HEK293 (cell line): ENCODE measurements around the gene SGSM2.

Experiments
- MYNN ChIP-seq: fragments of 450-650 bp; formaldehyde crosslinking; IDR thresholded peaks from 2 replicates; pipeline ENCODE4 v1.5.1; 2016; ENCODE audit warnings: missing biosample characterization, missing genetic modification characterization, borderline replicate concordance
- PRDM2 ChIP-seq: fragments of 450-650 bp; formaldehyde crosslinking; IDR thresholded peaks from 2 replicates; pipeline ENCODE4 v1.5.1; 2016; ENCODE audit warnings: missing biosample characterization, missing genetic modification characterization, borderline replicate concordance
- SP2 ChIP-seq: fragments of 450-650 bp; formaldehyde crosslinking; IDR thresholded peaks from 2 replicates; pipeline ENCODE4 v1.5.1; 2016; ENCODE audit warnings: missing biosample characterization, missing genetic modification characterization
- ZNF19 ChIP-seq: fragments of 450-650 bp; formaldehyde crosslinking; IDR thresholded peaks from 2 replicates; pipeline ENCODE4; 2016; ENCODE audit warnings: missing biosample characterization, missing genetic modification characterization, low read depth
- ZNF311 ChIP-seq: fragments of 450-650 bp; formaldehyde crosslinking; IDR thresholded peaks from 2 replicates; pipeline ENCODE4 v1.5.1; 2017; ENCODE audit warnings: missing biosample characterization, missing genetic modification characterization, borderline replicate concordance
- ZNF423 ChIP-seq: fragments of 450-650 bp; formaldehyde crosslinking; IDR thresholded peaks from 2 replicates; pipeline ENCODE4 v1.5.1; 2016; ENCODE audit warnings: missing biosample characterization, missing genetic modification characterization
- ZNF704 ChIP-seq: fragments of 450-650 bp; formaldehyde crosslinking; IDR thresholded peaks from 2 replicates; pipeline ENCODE4 v1.5.1; 2016; ENCODE audit warnings: missing biosample characterization, missing genetic modification characterization
- ZSCAN30 ChIP-seq: fragments of 450-650 bp; IDR thresholded peaks from 2 replicates; pipeline ENCODE4 v1.5.1; 2018; ENCODE audit warnings: missing biosample characterization, mild to moderate bottlenecking, missing genetic modification characterization, moderate library complexity
- ZXDB ChIP-seq: fragments of 450-650 bp; formaldehyde crosslinking; IDR thresholded peaks from 2 replicates; pipeline ENCODE4 v1.5.1; 2016; ENCODE audit warnings: missing biosample characterization, missing genetic modification characterization
- TF ChIP-seq, protein P1 (sequence below): fragments of 450-650 bp; formaldehyde crosslinking; IDR thresholded peaks from 2 replicates; pipeline ENCODE4 v1.5.1; 2016; ENCODE audit warnings: missing biosample characterization, missing genetic modification characterization, borderline replicate concordance
- TF ChIP-seq, protein P2 (sequence below): fragments of 450-650 bp; formaldehyde crosslinking; IDR thresholded peaks from 2 replicates; pipeline ENCODE4 v1.5.1; 2016; ENCODE audit warnings: missing biosample characterization, missing genetic modification characterization
- TF ChIP-seq, protein P3 (sequence below): fragments of 450-650 bp; IDR thresholded peaks from 2 replicates; pipeline ENCODE4 v1.5.1; 2018; ENCODE audit warnings: missing biosample characterization, mild to moderate bottlenecking, missing genetic modification characterization

GRCh38 chr17:2376107-2376506 lies 38.8 kb downstream of the SGSM2 start:
- TF ChIP-seq MYNN (tag by site-specific recombination) (no peak), ZNF423 (no peak), ZNF704 (tag by site-specific recombination) (no peak), ZXDB (tag by site-specific recombination) (no peak), SP2 (tag by site-specific recombination) (no peak), PRDM2 (tag by site-specific recombination) (no peak), ZNF19 (tag by site-specific recombination) (no peak), ZSCAN30 (tag by site-specific recombination) (no peak), ZNF311 (no peak)
- TF ChIP-seq, protein P1, sequence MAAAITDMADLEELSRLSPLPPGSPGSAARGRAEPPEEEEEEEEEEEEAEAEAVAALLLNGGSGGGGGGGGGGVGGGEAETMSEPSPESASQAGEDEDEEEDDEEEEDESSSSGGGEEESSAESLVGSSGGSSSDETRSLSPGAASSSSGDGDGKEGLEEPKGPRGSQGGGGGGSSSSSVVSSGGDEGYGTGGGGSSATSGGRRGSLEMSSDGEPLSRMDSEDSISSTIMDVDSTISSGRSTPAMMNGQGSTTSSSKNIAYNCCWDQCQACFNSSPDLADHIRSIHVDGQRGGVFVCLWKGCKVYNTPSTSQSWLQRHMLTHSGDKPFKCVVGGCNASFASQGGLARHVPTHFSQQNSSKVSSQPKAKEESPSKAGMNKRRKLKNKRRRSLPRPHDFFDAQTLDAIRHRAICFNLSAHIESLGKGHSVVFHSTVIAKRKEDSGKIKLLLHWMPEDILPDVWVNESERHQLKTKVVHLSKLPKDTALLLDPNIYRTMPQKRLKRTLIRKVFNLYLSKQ (tag by site-specific recombination): no peak
- TF ChIP-seq, protein P2, sequence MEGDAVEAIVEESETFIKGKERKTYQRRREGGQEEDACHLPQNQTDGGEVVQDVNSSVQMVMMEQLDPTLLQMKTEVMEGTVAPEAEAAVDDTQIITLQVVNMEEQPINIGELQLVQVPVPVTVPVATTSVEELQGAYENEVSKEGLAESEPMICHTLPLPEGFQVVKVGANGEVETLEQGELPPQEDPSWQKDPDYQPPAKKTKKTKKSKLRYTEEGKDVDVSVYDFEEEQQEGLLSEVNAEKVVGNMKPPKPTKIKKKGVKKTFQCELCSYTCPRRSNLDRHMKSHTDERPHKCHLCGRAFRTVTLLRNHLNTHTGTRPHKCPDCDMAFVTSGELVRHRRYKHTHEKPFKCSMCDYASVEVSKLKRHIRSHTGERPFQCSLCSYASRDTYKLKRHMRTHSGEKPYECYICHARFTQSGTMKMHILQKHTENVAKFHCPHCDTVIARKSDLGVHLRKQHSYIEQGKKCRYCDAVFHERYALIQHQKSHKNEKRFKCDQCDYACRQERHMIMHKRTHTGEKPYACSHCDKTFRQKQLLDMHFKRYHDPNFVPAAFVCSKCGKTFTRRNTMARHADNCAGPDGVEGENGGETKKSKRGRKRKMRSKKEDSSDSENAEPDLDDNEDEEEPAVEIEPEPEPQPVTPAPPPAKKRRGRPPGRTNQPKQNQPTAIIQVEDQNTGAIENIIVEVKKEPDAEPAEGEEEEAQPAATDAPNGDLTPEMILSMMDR (tag by site-specific recombination): no peak
- TF ChIP-seq, protein P3, sequence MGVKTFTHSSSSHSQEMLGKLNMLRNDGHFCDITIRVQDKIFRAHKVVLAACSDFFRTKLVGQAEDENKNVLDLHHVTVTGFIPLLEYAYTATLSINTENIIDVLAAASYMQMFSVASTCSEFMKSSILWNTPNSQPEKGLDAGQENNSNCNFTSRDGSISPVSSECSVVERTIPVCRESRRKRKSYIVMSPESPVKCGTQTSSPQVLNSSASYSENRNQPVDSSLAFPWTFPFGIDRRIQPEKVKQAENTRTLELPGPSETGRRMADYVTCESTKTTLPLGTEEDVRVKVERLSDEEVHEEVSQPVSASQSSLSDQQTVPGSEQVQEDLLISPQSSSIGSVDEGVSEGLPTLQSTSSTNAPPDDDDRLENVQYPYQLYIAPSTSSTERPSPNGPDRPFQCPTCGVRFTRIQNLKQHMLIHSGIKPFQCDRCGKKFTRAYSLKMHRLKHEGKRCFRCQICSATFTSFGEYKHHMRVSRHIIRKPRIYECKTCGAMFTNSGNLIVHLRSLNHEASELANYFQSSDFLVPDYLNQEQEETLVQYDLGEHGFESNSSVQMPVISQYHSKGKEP (tag by site-specific recombination): no peak
